IPS-15b (cell line): Measurements from ENCODE around the gene PTPN14.
"Not testable (repeated sequence)": the region's sequence is repeated elsewhere in the genome, so short reads cannot be mapped to it uniquely, and the experiment has no call there.

ENCODE experiments used
- H3K27me3 ChIP-seq: one replicate; pipeline ENCODE4 v1.6.1; 2013; ENCODE audit warnings: low read length; ENCODE audit not compliant: control insufficient read depth, insufficient read depth
- H3K36me3 ChIP-seq: one replicate; pipeline ENCODE4 v1.6.1; 2013; ENCODE audit warnings: low read length; ENCODE audit not compliant: control insufficient read depth, insufficient read depth
- H3K4me1 ChIP-seq: one replicate; pipeline ENCODE4 v1.6.1; 2013; ENCODE audit warnings: mild to moderate bottlenecking, low read length; ENCODE audit not compliant: control insufficient read depth, insufficient read depth
- H3K4me3 ChIP-seq: one replicate; pipeline ENCODE4 v1.5.1; 2013; ENCODE audit warnings: low read depth, low read length
- H3K9ac ChIP-seq: one replicate; pipeline ENCODE4 v1.6.1; 2013; ENCODE audit warnings: low read depth, mild to moderate bottlenecking, low read length
- H3K9me3 ChIP-seq: one replicate; pipeline ENCODE4 v1.6.1; 2013; ENCODE audit warnings: mild to moderate bottlenecking, low read length; ENCODE audit not compliant: control insufficient read depth, insufficient read depth

The PTPN14 gene

DNA sequence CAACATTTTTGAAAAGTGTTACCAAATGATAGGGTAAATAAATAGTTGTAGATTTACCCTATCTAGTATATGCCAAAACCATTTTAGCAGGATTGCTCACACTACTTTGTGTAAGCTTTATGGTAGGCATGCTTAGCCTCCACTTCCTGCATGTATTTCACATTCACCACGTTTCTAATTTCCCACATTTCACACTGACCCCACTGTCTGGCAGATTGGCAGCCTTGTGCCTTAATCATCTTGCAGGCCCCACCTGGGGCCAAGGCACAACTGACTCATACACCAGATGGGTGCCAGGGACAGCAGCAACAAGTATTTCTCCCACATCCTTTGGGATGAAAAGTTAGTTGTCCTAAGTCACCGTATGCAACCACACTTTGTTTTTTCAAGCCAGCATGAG, 30.4 kb upstream of the PTPN14 start:
- no peak overlapping the region for H3K9ac ChIP-seq
- H3K4me3 ChIP-seq: no peak overlapping the region
- peaks cover 1% of the 10 kb centered on the region for H3K9me3 ChIP-seq
- peaks cover 12% of the 10 kb centered on the region for H3K4me1 ChIP-seq
- H3K27me3 ChIP-seq: no peaks in the 10 kb centered on the region
- H3K36me3 ChIP-seq: no peaks in the 10 kb centered on the region

DNA sequence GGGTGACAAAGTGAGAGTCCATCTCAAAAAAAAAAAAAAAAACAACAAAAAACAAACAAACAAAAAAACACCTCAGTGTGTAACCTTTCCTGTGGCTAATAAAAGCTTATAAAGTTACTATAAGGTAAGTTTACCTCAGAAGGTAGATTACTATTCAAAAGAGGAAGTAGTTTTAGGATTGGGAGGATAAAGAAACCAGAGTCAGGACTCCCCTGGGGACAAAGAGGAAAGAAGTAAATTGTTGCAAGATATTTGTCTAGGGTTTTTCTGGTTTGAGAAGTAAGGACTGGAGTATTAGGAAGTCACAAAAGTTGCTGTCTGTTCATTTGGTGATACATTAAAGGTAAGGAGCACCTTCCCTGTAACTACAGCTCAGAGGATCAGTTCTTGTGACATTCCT, 27.8 kb upstream of the PTPN14 start:
- Histone ChIP-seq H3K27me3 (no peaks in the 10 kb centered on the region), H3K4me1 (peaks cover 12% of the 10 kb centered on the region), H3K9ac (no peak overlapping the region), H3K36me3 (peaks cover 2% of the 10 kb centered on the region), H3K9me3 (peaks cover 9% of the 10 kb centered on the region), H3K4me3 (no peak overlapping the region)

DNA sequence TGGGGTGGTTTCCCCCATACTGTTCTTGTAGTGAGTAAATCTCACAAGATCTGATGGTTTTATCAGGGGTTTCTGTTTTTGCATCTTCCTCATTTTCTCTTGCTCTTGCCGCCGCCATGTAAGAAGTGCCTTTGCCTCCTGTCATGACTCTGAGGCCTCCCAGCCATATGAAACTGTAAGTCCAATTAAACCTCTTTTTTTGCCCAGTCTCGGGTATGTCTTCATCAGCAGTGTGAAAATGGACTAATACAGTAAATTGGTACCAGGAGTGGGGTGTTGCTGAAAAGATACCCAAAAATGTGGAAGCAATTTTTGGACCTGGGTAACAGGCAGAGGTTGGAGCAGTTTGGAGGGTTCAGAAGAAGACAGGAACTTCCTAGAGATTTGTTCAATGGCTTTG, 24.7 kb upstream of the PTPN14 start:
- H3K36me3 ChIP-seq, H3K9ac ChIP-seq, H3K4me3 ChIP-seq, H3K9me3 ChIP-seq, H3K4me1 ChIP-seq, H3K27me3 ChIP-seq: not testable (repeated sequence)

DNA sequence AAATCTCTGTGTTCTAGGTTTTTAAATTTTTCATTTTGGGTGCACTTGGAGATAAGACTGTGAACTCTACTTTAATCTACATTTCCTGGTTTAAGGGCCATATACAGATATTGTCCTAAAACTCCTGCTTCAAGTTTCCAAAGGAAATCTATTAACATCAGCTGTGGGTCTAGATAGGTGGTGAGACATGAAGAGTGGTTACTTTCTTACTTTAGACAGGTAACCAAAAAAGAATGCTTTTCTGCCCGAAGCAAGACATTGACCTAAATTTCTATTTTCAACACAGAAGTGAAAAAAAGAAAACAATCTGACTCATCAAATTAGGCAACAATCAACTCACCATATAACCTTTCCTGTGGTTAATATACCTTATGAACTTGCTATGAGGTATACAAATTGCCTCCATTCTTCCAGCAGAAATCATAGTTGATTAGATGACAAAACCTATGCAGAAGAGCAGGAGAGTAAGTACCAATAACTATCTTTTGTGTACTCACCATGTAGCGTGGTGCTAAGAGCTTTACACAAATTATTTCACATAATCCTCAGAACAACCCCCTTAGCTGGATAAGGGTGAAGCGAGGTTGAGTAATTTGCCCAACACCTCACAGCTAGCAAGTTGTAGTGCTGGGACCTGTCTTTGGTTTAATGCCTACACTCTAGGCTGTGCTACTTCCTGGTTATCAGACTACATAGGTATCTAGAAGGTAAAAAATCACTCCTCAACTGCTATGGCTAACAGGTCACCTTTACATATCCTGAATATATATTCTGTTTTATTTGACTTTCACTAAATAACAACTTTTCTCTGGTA, 23.4 kb upstream of the PTPN14 start:
- Histone ChIP-seq H3K4me3 (no peak overlapping the region), H3K4me1 (no peaks in the 10 kb centered on the region), H3K9me3 (peaks cover 9% of the 10 kb centered on the region), H3K27me3 (no peaks in the 10 kb centered on the region), H3K9ac (no peak overlapping the region), H3K36me3 (peaks cover 2% of the 10 kb centered on the region)

DNA sequence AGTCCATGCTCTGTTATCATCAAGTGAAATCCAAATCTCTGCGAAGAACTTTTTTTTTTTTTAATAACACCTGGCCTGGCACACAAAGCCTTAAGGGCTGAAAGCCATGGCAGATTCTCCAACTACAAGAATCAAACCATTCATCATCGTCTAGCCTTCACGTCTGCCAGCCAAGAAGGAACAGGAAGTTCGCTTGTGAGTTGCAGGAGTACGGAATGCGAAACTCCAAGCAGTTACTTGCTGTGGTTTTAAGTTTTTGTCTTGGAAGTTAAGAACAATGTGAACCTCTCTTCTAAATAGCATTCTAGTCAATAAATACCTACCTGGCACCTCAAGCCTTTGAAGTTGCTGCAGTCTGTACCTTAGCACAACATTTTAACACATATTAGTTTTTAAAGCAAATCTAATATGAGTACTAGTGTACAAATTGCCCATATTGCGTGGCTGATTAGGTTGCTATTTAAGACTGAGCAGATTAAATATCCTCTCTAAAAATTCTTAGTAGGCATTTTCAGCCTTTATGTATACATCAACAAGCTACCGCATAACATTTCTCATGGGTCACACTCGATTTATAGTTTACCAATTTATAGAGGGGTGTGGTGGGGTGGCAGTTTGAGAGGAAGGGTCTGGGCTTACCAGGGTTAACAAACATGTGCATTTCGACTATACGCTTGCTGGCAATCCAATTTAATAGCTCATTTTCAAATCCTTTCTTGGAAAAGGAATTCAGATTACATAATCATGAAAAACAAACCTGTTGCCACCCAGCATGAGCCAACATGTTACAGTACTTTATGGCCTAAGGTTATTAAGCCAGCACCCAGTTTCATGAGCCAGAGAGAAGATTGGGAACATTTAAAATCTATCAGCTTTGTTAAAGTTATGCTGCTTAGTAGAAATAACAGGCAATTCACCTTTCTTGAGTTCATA, 22.2 kb upstream of the PTPN14 start:
- Histone ChIP-seq H3K4me1 (no peaks in the 10 kb centered on the region), H3K9me3 (peaks cover 9% of the 10 kb centered on the region), H3K9ac (no peak overlapping the region), H3K4me3 (no peak overlapping the region), H3K27me3 (no peaks in the 10 kb centered on the region), H3K36me3 (peaks cover 2% of the 10 kb centered on the region)

DNA sequence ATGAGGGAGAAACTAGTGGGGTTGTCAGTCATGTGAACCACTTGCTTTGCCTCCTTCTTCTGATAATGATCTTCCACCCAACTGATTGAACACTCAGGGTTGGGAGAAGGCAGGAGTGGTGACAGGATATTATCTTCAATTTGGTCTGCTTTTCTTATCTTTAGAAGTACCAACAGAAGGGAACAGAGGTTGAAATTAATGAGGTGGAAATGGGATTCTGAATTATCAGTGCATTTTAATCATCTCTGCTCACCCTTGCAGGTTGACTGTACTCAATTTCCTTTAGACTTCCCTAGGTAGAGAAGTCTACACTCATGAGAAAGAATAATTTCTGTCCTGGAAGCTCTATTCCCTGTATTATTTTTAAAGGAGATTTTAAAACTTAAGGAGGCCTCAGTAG, 19.9 kb upstream of the PTPN14 start:
- Histone ChIP-seq H3K4me3 (no peak overlapping the region), H3K36me3 (peaks cover 2% of the 10 kb centered on the region), H3K9me3 (peaks cover 3% of the 10 kb centered on the region), H3K27me3 (no peaks in the 10 kb centered on the region), H3K4me1 (no peaks in the 10 kb centered on the region), H3K9ac (no peak overlapping the region)

DNA sequence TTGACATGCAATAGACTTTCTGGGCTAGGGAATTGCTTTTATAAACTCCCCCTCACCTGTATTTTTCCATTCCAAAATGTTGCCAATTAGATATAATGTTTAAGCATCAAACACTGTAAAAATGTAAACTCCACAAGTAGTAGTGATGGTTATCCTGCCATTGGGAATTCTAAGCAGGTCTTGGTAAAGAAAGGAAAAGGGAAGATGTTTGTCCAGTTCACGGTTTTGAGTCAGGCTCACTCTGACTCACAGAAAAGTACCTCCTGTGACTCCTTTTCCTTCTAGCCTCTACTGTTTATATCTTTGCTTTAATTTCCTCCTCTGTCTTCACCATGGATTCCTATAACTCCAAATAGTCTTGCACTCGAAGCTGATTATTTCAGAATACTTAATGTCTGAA, 19.0 kb upstream of the PTPN14 start:
- H3K4me1 ChIP-seq: no peaks in the 10 kb centered on the region
- no peak overlapping the region for H3K4me3 ChIP-seq

DNA sequence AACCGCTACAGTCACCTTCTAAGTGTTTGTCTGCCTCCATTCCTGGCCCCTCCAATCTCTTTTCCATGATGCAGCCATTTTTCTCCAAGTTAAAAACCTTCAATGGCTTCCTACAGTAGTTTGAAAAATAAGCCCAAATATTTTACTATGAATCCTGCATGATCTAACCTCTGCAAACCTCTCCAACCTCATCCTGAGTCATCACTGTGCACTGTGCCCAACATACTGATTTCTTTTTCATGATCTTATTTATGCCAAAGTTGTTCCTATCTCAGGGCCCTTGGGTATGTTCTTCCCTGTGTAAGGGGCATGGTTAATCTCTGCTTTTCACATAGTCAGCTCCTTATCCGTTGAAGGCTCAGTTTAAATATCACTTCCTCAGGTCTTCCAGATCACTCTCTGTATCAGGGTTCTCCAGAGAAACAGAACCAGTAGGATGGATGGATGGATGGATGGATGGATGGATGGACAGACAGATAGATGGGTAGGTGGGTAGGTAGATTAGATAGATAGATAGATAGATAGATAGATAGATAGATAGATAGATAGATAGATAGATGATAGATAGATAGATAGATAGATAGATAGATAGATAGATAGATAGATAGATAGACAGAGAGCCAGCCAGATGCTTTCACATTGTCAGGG, 18.1 kb upstream of the PTPN14 start:
- H3K9me3 ChIP-seq: no peaks in the 10 kb centered on the region
- no peaks in the 10 kb centered on the region for H3K4me1 ChIP-seq
- H3K9ac ChIP-seq: no peak overlapping the region
- H3K27me3 ChIP-seq: no peaks in the 10 kb centered on the region
- no peaks in the 10 kb centered on the region for H3K36me3 ChIP-seq
- H3K4me3 ChIP-seq: no peak overlapping the region

More for the DNA sequence above, 19.0 kb upstream of the PTPN14 start:
- Histone ChIP-seq H3K9ac (no peak overlapping the region), H3K9me3 (no peaks in the 10 kb centered on the region), H3K36me3 (no peaks in the 10 kb centered on the region), H3K27me3 (no peaks in the 10 kb centered on the region)

DNA sequence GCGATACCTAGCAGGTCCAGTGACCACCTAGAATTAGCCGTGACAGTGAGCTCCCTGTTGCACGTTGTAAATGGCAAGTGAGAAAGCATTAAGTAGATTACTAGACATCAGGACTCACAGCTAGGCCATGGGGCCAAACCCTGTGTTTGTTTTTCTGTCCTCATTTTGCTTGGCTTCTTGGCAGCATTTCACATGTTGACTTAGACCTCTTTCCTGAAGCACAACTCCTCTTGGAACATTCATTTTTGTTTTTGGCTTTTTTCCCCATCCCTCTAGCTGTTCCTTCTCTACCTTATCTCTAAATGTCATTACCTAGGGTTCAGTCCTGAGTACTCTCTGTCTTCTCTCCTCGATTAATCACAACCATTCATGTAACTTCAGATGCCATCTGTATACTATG, 16.9 kb upstream of the PTPN14 start:
- Histone ChIP-seq H3K4me1 (no peaks in the 10 kb centered on the region), H3K36me3 (no peaks in the 10 kb centered on the region), H3K4me3 (no peak overlapping the region)

DNA sequence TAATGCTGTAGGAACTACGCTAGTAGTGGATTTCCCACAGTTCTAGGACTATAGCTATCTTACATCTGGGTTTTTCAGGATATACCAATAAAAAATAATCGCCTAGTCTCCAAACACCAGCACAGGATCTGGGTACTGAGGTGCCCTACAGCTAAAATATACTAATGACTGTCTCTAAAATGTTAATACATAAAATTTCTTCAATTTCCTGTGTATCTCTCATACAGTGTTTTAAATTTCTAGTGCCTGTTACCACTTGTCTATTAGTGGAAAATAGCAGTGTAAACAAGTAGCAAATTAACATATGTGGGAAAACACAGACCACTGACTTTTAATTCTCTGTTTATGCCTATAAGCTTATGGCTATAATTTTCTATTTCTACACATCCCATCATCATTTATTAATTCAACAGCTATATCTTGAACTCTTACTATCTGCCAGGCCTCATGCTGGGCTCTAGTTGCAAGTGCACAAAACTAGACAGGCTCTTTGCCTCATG, 16.1 kb upstream of the PTPN14 start:
- Histone ChIP-seq H3K9me3 (no peaks in the 10 kb centered on the region), H3K36me3 (no peaks in the 10 kb centered on the region), H3K4me3 (no peak overlapping the region), H3K27me3 (no peaks in the 10 kb centered on the region), H3K9ac (no peak overlapping the region), H3K4me1 (no peaks in the 10 kb centered on the region)

More for the DNA sequence above, 16.9 kb upstream of the PTPN14 start:
- H3K9me3 ChIP-seq: no peaks in the 10 kb centered on the region
- no peak overlapping the region for H3K9ac ChIP-seq
- no peaks in the 10 kb centered on the region for H3K27me3 ChIP-seq

DNA sequence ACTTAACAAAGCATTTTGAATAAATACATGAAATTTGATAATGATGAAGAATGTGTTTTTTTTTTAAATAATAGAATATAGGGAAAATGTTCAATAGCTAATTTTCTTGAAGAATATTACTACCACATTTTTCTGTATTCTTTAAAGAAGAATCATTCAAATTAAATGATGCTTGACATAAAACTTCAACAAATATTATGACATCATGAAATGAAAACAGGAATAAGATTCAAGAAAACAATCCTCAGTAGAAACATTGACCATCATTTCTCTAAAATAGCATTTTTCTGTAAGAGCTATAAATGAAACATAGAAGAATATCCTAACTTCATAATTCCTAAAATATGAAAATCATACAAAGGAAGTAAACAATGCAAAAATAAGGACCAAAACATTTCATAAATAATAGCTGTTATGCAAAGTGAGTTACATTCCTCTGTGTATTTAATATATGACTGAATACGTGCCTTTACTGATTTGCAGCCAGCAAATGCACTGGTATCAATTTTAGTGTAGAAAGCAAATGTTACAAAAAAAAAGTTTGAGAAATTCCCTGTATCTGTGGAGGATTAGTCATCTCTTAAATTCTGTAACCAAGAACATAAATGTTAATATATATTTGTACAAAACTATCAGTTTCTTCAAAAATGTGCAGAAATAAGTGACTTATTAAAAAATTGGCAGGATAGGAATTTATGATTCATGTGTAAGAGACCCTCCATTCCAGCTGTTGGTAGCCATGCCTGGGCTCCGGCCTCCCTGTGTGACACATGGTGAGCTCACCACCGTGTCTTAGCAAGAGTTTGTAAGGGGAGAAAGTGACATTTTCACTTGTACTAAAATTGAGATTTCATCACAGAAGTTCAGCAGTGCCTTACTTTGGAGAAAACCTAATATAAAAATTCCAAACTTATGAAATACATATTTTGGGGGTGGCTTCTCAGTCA, 15.0 kb upstream of the PTPN14 start:
- Histone ChIP-seq H3K4me3 (no peak overlapping the region), H3K36me3 (no peaks in the 10 kb centered on the region), H3K4me1 (no peaks in the 10 kb centered on the region), H3K9ac (no peak overlapping the region), H3K27me3 (no peaks in the 10 kb centered on the region), H3K9me3 (no peaks in the 10 kb centered on the region)
